ENCODE results near the gene SPDYE2.
"Not testable (repeated sequence)": the region's sequence is repeated elsewhere in the genome, so short reads cannot be mapped to it uniquely, and the experiment has no call there.

DNA sequence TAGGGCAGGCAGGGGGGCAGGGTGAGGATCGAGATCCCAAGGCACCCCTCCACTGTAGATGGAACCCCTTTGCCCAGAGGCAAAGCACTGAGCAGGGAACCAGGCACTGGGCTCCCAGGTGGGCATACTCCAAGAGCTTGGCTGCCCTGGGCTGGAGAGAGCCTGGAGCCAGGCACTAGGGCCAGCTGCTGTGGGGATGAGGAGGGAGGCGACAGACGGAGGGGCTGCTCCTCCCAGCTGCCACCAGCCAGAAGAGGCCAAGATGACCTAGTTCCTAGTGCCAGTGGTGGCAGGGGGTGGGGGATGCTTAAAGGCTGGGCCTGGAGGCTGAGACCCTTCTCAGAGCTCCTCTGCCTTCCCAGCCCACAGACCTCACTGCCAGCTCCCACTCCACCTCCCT is 35.1 kb upstream of the SPDYE2 start:
- TF ChIP-seq, protein P1, sequence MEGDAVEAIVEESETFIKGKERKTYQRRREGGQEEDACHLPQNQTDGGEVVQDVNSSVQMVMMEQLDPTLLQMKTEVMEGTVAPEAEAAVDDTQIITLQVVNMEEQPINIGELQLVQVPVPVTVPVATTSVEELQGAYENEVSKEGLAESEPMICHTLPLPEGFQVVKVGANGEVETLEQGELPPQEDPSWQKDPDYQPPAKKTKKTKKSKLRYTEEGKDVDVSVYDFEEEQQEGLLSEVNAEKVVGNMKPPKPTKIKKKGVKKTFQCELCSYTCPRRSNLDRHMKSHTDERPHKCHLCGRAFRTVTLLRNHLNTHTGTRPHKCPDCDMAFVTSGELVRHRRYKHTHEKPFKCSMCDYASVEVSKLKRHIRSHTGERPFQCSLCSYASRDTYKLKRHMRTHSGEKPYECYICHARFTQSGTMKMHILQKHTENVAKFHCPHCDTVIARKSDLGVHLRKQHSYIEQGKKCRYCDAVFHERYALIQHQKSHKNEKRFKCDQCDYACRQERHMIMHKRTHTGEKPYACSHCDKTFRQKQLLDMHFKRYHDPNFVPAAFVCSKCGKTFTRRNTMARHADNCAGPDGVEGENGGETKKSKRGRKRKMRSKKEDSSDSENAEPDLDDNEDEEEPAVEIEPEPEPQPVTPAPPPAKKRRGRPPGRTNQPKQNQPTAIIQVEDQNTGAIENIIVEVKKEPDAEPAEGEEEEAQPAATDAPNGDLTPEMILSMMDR (conservative IDR thresholded peaks at IDR 0.05; ENCODE audit: low read depth, low read length): not testable (repeated sequence)
- not testable (repeated sequence) for TF ChIP-seq EZH2 (IDR thresholded peaks at IDR 0.05; ENCODE audit: borderline replicate concordance, low read depth, low read length, poor library complexity, severe bottlenecking)

All from A673 (cell line).